Pons (tissue), 1 donor: ENCODE data around the gene HK2.
A peak's percentile ranks its signal among the peaks of the same experiment; 100 is the strongest.
"Not testable (repeated sequence)": the region's sequence is repeated elsewhere in the genome, so short reads cannot be mapped to it uniquely, and the experiment has no call there.

ENCODE experiments used
- DNase-seq: peaks from one replicate; pipeline ENCODE4 v3.0.0-alpha.2; 2016; ENCODE audit warnings: low spot score

The HK2 gene

GRCh38 chr2:74895001-74895400 is 61.1 kb downstream of the HK2 start:
- no peak for DNase-seq

DNA sequence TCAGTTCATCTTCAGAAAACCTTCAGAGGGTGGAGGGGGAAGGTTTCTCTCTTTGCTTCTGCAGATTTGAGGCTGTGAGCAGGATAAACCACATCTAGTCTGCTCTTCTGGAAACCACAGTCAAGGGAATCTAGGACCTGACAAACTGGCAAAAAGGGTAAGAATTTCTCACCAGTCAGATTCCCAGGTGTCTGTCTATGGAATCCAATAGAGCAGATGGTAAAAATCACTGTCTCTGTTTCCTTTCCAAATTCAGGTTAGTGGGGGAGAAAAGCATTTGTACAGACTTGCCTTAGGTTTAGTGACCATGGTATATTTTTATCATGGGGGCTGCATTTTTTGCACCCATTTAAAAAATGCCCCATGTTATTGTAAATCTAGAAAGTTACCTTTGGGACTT is 62.3 kb downstream of the HK2 start:
- no peak for DNase-seq

- not testable (repeated sequence) for DNase-seq
These were observed 66.3 kb downstream of the HK2 start for GRCh38 chr2:74900225-74900624.

DNA sequence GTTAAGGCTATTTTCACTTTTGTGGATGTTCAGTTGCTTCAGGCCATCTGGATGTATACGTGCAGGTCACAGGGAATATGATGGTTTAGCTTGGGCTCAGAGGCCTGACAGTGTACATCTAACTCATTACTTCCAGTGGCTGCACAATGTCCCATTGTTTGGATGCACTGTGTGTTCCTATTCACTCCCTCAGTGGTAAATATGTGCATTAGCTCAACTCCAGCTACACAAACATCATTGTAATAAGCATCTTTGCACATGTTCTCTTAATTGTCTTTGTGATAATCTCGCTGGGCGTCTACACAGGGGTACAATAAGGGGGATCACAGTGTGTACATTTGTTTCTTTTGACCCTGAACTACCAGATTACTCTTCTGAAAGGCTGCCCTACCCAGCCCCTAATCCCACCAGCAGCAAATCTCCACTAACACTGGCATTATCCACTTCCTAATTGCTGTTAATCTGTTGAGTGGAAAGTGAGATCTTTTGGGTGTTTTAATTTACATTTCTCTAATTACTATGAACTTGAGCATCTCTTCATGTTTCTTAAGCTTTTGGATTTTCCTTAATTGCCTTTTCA is 68.4 kb downstream of the HK2 start:
- peak; percentile 97 for DNase-seq

DNA sequence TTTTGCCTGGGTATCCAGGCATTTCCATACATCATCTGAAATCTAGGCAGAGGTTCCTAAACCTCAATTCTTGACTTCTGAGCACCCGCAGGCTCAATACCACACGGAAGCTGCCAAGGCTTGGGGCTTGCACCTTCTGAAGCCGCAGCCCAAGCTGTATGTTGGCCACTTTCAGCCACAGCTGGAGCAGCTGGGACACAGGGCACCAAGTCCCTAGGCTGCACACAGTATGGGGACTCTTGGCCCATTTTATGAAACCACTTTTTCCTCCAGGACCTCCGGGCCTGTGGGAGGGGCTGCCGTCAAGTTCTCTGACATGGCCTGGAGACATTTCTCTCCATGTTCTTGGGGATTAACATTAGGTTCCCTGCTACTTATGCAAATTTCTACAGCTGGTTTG is 72.5 kb downstream of the HK2 start:
- DNase-seq, result no peak

DNA sequence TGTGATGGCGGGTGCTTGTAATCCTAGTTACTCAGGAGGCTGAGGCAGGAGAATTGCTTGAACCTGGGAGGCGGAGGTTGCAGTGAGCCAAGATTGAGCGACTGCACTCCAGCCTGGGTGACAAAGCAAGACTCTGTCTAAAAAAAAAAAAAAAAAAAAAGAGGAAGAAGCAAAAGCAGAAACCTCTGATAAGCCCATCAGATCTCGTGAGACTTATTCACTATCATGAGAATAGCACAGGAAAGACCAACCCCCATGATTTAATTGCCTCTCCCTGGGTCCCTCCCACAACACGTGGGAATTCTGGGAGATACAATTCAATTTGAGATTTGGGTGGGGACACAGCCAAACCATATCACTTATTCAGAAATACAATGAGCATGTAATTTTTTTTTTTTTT is 73.6 kb downstream of the HK2 start:
- not testable (repeated sequence) for DNase-seq

DNA sequence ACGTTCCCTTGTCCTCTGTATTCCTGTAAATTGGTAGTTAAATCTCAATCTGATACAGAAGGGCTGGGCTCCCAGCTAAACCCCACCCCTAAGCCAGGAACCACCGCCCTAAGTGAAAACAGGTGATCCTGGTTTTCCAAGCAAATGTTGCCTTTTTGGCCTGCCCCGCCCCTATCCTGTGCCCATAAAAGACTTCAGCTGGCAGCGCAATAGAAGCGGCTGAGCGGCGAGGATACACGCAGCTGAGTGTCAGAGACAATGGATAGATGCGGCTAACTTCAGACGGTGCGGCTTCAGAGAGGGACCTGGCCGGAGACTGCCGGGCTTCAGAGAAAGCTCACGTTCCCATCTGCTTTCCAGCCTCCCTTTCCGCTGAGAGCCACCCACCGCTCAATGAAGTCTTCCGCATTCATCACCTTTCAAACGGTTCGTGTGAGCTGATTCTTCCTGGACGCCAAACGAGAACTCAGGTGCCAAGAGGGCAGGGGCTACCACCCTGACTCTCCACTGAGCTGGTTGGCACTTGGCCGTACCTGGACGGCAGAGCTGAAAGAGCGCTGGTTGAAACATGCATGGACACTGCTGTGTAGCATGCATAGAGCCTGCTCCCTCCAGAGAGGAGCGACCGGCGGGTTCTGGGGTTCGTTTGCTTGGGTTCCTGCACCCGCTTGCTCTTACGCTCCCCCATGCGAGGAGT is 75.0 kb downstream of the HK2 start:
- DNase-seq, result no peak

DNA sequence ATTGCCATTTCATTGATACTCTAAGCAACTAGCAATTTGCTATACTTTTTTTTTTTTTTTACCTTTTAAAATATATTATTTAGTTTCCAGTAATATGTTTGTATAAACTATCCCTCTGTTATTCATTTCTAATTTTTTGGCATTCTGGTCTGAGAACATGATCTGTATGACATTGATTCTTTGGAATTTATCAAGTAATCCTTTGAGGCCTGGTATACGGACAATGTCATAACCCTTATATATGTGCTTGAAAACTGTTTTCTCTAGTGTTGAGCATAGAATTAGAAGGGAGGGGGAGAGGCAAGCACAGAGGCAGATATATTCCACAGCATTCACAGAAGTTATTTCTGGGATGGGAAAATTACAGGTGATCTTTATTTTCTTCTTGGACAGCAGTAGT is 76.3 kb downstream of the HK2 start:
- no peak for DNase-seq

DNA sequence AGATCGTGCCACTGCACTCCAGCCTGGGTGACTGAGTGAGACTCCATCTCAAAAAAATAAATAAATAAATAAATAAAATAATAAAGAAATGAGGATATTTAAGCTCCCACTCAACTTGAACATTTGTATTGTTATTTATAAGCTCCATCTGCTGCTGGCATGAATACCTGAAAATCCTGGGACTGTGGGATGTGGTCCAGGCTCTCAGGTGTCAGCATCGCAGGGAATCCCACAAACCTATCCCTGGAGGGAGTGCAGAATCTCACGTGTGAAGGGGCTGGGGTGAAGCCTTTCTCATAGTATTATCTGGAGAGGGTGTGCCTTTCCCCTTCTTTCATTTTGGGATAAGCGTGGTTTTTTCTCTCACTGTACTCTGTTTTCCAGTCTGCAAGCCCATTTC is 77.1 kb downstream of the HK2 start:
- DNase-seq, result no peak

- DNase-seq, result no peak
These were observed 81.8 kb downstream of the HK2 start for GRCh38 chr2:74915743-74916142.

- no peak for DNase-seq
These were observed 82.5 kb downstream of the HK2 start for GRCh38 chr2:74916394-74916793.

GRCh38 chr2:74917702-74918619 is 84.0 kb downstream of the HK2 start:
- no peak for DNase-seq

DNA sequence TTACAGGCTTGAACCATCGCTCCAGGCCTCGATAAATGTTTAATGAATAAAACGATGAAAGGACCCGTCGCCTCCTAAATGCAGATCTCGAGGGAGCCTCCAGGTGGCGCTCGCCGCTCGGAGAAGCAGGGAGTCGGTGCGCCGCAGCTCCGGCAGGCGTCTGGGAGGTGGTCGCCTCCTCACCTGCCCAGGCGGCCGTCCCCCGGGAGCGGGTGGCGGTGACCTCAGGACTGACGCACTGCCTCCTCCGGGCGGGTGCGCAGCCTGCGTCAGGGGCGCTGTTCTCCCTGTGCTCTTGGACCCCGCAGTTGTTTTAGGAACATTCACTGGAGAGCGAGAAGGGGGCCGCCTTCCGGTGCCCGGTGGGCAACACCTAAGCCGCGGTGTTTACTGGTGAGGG is 85.9 kb downstream of the HK2 start:
- DNase-seq, result peak; percentile 29

DNA sequence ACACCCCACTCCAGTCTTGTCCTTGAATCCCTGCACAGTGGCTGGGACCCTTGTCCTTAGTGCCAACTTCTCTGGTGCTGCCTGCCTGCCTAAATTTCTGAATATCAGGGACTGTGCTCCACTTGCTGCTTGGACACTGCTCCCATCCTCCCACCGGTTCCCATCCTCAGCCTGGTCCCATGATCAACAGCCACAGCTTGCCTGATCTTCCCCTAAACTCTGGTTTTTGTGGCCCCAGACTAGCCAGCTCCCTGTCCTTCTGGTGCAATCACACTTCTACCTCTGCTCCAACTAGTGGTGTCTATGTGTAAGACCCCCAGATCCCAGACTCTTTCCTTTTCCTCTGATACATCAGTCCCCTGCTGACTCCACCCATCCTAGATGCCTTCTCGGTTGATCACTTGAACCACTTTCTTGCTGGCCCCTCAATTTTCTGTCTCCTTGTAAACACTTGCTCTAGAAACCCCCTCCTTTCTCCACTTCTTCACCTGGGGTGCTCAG is 87.4 kb downstream of the HK2 start:
- no peak for DNase-seq

GRCh38 chr2:74922592-74923227 is 88.8 kb downstream of the HK2 start:
- peak; percentile 6 for DNase-seq

DNA sequence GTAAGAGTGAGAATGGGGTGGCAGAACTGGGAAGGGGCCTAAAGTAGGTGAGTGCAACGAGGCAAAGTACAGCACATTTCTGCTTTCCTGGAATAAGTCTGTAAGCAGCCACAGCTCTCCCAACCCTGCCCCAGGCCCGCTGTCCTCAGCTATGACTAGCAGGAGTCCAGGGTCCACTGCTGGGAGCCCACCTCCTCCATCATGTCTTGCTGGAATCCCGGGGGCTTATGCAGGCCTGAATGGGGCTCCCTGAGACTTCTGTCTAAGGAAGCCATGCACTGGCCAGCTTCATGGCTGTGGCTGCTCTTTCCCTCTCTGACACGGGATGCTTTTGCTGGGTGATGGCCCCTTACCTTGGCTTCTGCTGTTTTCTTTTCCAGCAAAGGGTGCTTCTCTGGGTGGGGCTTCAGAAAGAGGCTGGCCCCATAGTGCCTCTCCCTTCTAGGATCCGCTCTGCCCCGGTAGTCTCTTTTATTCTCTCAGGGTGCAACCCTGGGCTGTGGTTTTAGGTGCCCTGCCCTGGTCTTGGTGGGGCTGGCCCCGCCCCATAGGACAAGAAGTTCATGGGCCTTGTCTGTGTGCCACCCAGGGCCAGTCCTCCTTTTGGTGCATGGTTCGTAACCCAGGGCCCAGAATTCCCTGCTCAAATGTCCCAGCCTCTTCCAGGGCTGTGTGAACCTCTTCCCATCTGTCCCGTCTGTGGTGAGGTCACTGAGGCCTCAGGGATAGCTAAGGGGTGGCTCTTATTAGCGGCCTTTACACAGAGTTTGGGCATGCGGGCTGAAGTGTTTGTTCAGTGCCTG is 90.7 kb downstream of the HK2 start:
- no peak for DNase-seq

DNA sequence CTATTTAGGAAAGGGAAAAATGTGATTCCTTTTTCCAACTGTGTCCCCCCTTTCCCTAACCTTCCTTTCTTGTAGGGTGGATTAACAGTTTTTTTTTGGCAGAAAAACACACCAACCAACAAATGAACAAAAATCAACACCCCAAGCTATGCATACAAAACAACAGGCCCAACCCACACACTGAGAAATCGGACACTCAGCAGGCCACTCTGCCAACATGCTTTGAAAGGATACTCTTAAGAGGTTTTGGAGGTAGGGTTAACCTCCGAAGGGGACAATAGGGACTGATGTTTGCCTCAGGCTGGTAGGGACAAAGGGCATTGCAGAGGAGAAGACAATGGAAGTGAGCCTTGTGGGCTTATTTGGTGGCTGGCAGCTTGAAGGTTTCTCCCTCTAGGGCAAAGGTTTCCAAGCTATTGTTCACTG is 91.4 kb downstream of the HK2 start:
- no peak for DNase-seq

DNA sequence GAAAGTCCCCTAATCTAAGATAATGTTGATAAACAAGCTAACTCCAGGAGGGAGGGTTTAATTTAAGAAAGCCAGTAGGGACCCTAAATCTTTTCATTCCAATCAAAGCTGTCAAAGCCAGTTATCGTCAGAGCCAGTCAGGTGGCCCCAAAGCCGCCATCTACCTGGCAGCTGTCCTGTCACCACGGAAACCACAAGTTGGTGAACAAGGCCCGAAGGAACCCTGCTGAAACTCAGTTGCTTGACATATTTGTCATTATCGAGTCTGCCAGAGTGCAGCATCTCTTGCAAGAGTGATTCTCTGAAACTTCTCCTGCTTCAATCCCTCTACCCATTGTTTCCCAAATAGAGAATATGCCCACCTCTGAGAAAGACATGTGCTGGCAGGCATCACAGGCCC is 93.7 kb downstream of the HK2 start:
- no peak for DNase-seq

DNA sequence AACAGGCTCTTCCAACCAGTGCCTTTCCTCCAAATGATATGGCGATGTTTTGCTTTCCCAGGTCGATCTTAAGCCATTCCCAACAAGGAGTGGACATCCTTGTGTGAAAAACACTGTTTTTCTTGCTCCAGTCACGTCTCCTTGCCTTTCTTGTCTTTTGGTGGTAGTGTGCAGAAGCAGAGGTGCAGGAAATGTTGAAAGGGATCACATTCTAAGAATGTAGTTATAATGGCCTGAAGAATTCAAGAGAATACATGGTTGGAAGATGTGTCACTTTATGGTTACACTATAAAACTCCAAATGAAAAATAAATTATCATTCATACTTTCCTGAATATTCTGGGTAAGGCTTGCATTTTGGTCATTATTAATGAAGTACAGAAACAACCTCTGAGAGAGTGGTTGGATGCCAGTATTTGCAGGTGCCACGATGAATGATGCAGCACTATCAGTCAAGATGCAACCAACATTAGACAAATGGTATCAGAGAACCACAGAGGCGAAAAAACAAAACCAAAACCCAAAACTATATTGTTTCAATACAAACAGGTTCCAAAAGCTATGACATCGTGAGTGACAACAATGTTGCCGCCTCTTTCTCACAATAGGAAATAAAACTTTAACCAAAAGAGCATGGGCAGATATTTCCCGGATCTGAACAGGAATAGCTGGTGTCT is 97.0 kb downstream of the HK2 start:
- no peak for DNase-seq

DNA sequence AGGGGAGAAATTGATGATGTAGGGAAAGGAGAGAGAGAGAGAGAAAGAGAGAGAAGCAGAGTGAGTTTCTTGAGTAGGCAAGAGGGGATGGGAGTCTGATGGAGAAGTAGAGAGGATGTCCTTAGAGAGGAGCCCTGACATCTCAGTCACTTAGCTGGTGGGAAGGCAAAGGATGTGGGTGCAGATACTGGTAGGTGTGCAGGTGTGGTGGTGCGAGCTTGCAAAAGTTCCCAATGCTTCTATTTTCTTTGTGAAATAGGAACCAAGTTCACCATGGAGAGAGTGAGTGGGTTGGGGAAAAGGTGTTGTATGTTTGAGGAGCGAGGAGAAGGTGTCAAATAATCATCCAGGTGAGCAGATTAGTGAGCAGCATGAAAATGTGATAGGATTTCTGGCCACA is 98.0 kb downstream of the HK2 start:
- DNase-seq, result no peak

DNA sequence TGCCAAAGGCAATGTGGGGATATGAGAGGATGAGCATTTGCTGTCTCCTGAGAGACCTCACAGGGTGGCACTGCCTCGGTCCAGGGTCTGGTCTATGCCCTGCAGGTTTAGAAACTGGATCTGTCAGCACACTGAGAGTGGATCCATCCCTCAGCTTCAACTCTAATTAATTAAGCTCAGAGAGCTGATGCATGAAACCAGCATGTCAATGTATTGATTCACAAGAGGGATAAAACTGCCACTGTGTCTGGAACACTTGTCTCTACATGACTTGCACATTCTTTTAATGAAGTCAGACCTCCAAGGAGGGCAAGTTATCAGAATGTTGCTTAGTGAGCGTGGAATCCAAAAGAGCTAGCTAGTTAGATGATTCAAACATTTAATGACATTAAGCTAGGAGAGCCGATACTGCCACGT is 102.1 kb downstream of the HK2 start:
- no peak for DNase-seq
